ENCODE data around the gene ANKMY2.

The ANKMY2 gene

DNA sequence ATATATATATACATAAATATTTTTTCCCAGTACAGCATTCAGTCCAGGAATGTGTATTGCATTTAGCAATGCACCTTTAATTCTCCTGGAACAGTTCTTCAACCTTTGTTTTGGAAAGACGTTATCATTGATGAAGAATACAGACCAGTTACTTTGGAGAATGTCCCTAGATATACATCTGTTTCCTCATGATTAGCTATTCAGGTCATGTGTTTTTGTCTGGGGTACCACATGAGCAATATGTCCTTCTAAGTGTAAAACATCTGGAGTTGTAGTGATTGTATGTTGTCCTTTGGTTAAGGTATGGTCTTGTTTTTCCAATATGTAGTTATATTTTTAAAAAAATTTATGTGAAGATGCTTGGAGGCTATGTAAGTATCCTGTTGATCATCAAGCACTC, 10.6 kb upstream of the ANKMY2 start:
- Histone ChIP-seq H3K36me3 (ENCODE audit: control insufficient read depth in 1 of 2, insufficient read depth in 2 of 2, low read length in 2 of 2) (no peaks in the 10 kb centered on the region), H3K4me3 (ENCODE audit: low read depth in 1 of 2, low read length in 2 of 2) (no peak overlapping the region), H3K4me1 (ENCODE audit: control insufficient read depth in 1 of 2, insufficient read depth in 2 of 2, low read length in 2 of 2) (peaks cover 0 to 5% of the 10 kb centered on the region in 2 donors), H3K27ac (ENCODE audit: low read length) (no peak overlapping the region), H3K27me3 (ENCODE audit: low read depth, low read length) (no peaks in the 10 kb centered on the region), H3K9me3 (ENCODE audit: control insufficient read depth in 1 of 2, low read length in 2 of 2) (no peaks in the 10 kb centered on the region)

DNA sequence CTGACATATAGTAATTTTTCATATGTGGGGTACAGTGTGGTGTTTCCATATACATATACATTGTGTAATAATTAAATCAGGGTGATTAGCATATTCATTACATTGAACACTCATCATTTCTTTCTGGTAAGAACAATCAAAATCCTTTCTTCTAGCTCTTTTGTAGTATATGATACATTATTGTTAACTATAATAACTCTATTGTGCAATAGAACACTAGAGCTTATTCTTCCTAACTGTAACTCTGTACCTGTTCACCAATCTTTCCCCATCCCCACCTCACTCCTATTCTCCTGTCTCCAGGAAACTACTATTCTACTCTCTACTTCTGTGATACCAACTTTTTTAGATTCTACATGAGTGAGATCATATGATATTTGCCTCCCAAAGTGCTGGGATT, 9.8 kb upstream of the ANKMY2 start:
- no peaks in the 10 kb centered on the region for H3K36me3 ChIP-seq (ENCODE audit: control insufficient read depth in 1 of 2, insufficient read depth in 2 of 2, low read length in 2 of 2)
- no peaks in the 10 kb centered on the region for H3K27me3 ChIP-seq (ENCODE audit: low read depth, low read length)
- no peaks in the 10 kb centered on the region for H3K9me3 ChIP-seq (ENCODE audit: control insufficient read depth in 1 of 2, low read length in 2 of 2)
- peaks cover 0 to 3% of the 10 kb centered on the region in 2 donors for H3K4me1 ChIP-seq (ENCODE audit: control insufficient read depth in 1 of 2, insufficient read depth in 2 of 2, low read length in 2 of 2)
- H3K4me3 ChIP-seq (ENCODE audit: low read depth in 1 of 2, low read length in 2 of 2), result no peak overlapping the region
- H3K27ac ChIP-seq (ENCODE audit: low read length), result no peak overlapping the region

DNA sequence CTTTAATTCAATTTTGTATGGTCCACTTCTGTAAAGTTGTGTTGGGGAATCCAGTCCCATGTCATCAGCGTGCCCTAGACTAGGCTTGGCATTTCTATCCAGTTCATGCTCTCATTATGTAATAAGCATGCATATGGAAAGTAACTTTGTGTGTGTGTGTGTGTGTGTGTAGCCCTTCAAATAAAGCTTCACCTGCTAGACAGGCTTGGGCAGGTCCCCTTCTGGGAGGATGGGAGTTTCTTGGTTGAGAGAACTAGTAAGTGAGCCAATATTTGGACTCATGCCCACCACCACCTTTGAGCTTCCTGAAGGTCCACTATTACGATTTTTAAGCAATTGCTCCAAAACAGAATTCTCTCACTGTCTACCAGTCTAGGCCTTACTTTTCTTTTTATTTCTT, 7.3 kb upstream of the ANKMY2 start:
- Histone ChIP-seq H3K4me1 (ENCODE audit: control insufficient read depth in 1 of 2, insufficient read depth in 2 of 2, low read length in 2 of 2) (peaks cover 6 to 11% of the 10 kb centered on the region in 2 donors), H3K27ac (ENCODE audit: low read length) (no peak overlapping the region), H3K36me3 (ENCODE audit: control insufficient read depth in 1 of 2, insufficient read depth in 2 of 2, low read length in 2 of 2) (no peaks in the 10 kb centered on the region), H3K4me3 (ENCODE audit: low read depth in 1 of 2, low read length in 2 of 2) (no peak overlapping the region), H3K9me3 (ENCODE audit: control insufficient read depth in 1 of 2, low read length in 2 of 2) (no peaks in the 10 kb centered on the region), H3K27me3 (ENCODE audit: low read depth, low read length) (no peaks in the 10 kb centered on the region)

DNA sequence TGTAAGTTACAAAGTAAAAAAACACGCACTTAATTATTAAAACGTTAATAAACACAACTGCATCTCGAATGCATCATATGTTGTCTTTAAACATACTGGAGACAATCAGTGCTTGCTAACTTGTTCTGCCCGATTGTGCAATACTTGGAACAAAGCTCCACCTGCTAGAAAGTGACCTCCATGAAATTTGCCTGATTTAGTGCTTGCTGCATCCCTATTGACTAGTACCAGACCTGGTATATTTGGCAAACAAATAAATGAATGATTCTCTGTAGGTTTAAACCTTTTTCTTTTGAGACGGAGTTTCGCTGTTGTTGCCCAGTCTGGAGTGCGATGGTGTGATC, 6.7 kb upstream of the ANKMY2 start:
- Histone ChIP-seq H3K27me3 (ENCODE audit: low read depth, low read length) (no peaks in the 10 kb centered on the region), H3K9me3 (ENCODE audit: control insufficient read depth in 1 of 2, low read length in 2 of 2) (no peaks in the 10 kb centered on the region), H3K4me3 (ENCODE audit: low read depth in 1 of 2, low read length in 2 of 2) (no peak overlapping the region), H3K4me1 (ENCODE audit: control insufficient read depth in 1 of 2, insufficient read depth in 2 of 2, low read length in 2 of 2) (peaks cover 13 to 16% of the 10 kb centered on the region in 2 donors), H3K27ac (ENCODE audit: low read length) (no peak overlapping the region), H3K36me3 (ENCODE audit: control insufficient read depth in 1 of 2, insufficient read depth in 2 of 2, low read length in 2 of 2) (no peaks in the 10 kb centered on the region)

DNA sequence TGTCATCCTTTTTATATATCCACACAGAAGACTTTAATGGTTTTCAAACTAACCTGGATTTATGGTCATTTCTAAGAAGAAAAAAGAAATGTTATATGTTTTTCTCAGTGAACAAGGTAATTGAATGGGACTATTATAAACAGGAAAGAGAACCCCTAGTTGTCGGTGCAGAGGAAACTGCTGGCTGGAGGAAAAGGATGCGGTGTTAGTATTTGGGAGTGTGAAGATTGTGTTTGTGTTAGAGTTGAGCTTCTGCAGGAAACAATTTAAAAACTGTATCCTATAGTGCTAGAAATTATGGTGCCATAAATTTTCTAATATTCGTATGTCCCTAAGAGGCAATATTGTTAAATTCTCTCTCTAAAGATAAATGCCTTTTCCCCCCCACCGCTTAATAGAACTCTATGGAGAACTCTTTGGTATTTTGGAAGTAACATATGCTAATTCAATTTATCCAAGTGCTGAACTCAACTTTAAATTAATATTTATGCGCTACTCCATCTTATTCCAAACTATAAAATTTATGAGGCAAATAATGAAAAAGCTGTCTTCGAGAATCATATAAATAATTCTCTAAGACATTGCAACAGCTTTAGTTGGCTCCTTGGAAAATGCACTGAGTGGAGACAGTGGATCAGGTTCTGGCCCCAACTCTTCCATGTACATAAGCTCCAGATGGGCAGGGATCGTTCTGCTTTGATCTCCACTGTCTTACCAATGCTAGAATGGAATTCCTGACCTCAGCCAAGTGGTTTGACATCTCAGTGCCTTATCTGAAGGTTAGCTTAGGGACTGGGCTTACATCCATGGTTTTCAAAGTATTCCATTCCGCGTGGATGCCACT, 6.1 kb upstream of the ANKMY2 start:
- H3K27ac ChIP-seq (ENCODE audit: low read length), result no peak overlapping the region
- H3K4me1 ChIP-seq (ENCODE audit: control insufficient read depth in 1 of 2, insufficient read depth in 2 of 2, low read length in 2 of 2), result peaks cover 16 to 20% of the 10 kb centered on the region in 2 donors
- no peaks in the 10 kb centered on the region for H3K27me3 ChIP-seq (ENCODE audit: low read depth, low read length)

DNA sequence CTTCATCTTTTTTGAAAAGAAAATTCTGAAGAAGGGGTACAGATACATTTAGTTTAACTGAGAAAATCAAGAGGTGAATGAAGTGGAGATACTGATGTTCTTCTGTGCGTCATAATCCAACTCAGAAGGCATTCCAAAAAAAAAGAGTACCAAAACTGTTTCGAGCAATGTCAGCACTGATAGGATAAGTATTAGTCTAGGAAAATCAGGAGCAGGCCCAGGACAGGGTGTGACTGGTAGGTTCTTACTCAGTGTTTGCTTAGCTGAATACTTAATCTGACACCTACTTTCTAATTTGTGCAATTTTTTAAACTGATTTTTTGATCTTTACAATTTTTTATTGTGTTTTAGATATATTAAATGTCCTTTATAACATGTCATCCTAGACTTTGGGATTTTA, 4.7 kb upstream of the ANKMY2 start:
- Histone ChIP-seq H3K4me3 (ENCODE audit: low read depth in 1 of 2, low read length in 2 of 2) (no peak overlapping the region), H3K27ac (ENCODE audit: low read length) (no peak overlapping the region), H3K4me1 (ENCODE audit: control insufficient read depth in 1 of 2, insufficient read depth in 2 of 2, low read length in 2 of 2) (peaks cover 16 to 20% of the 10 kb centered on the region in 2 donors), H3K27me3 (ENCODE audit: low read depth, low read length) (no peaks in the 10 kb centered on the region), H3K36me3 (ENCODE audit: control insufficient read depth in 1 of 2, insufficient read depth in 2 of 2, low read length in 2 of 2) (peaks cover 0 to 2% of the 10 kb centered on the region in 2 donors), H3K9me3 (ENCODE audit: control insufficient read depth in 1 of 2, low read length in 2 of 2) (no peaks in the 10 kb centered on the region)

More for the DNA sequence above, 6.1 kb upstream of the ANKMY2 start:
- Histone ChIP-seq H3K4me3 (ENCODE audit: low read depth in 1 of 2, low read length in 2 of 2) (no peak overlapping the region), H3K36me3 (ENCODE audit: control insufficient read depth in 1 of 2, insufficient read depth in 2 of 2, low read length in 2 of 2) (no peaks in the 10 kb centered on the region), H3K9me3 (ENCODE audit: control insufficient read depth in 1 of 2, low read length in 2 of 2) (no peaks in the 10 kb centered on the region)

DNA sequence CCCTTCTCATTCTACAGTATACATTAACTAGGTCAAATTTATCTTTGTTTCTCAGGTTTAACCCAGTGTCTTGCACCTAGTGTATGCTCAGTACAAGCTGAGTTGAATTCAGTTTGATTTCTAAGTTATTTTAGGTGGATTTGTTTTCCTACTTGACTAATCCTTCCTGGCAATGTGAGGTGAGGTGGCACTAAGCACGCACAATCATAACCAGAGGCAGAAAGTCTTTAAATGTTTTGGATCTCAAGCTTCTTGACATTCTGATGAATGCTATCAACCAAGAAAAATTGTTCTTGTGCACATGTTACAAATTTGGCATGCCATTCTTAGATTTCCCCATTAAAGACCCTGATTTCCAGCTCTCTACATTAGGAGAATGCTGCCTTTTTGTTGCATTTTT, 3.6 kb upstream of the ANKMY2 start:
- H3K27ac ChIP-seq (ENCODE audit: low read length), result no peak overlapping the region
- H3K4me1 ChIP-seq (ENCODE audit: control insufficient read depth in 1 of 2, insufficient read depth in 2 of 2, low read length in 2 of 2), result peaks cover 16 to 24% of the 10 kb centered on the region in 2 donors
- H3K36me3 ChIP-seq (ENCODE audit: control insufficient read depth in 1 of 2, insufficient read depth in 2 of 2, low read length in 2 of 2), result peaks cover 0 to 3% of the 10 kb centered on the region in 2 donors
- no peak overlapping the region for H3K4me3 ChIP-seq (ENCODE audit: low read depth in 1 of 2, low read length in 2 of 2)
- H3K27me3 ChIP-seq (ENCODE audit: low read depth, low read length), result no peaks in the 10 kb centered on the region
- H3K9me3 ChIP-seq (ENCODE audit: control insufficient read depth in 1 of 2, low read length in 2 of 2), result no peaks in the 10 kb centered on the region

DNA sequence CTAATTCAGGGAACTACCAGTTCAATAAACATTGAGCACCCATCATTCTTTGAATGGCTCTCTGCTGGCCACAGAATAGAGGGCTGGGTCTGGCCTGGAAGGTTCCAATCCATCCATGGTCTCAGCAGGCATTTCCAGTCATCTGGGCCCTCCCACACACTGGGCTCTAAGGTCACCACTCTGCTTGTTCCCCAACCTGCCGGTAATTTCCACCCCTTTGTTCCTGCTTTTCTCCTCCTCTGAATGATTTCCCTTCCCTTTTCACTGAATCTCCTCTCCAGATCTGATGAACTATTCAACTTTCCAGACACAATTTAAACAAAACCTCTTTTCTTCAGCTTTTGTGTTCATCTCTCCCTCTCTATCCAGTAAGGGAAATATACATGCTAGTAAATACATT, 3.0 kb upstream of the ANKMY2 start:
- H3K4me1 ChIP-seq (ENCODE audit: control insufficient read depth in 1 of 2, insufficient read depth in 2 of 2, low read length in 2 of 2), result peaks cover 16 to 31% of the 10 kb centered on the region in 2 donors
- no peak overlapping the region for H3K27ac ChIP-seq (ENCODE audit: low read length)
- peaks cover 0 to 3% of the 10 kb centered on the region in 2 donors for H3K36me3 ChIP-seq (ENCODE audit: control insufficient read depth in 1 of 2, insufficient read depth in 2 of 2, low read length in 2 of 2)
- H3K27me3 ChIP-seq (ENCODE audit: low read depth, low read length), result no peaks in the 10 kb centered on the region
- no peak overlapping the region for H3K4me3 ChIP-seq (ENCODE audit: low read depth in 1 of 2, low read length in 2 of 2)
- no peaks in the 10 kb centered on the region for H3K9me3 ChIP-seq (ENCODE audit: control insufficient read depth in 1 of 2, low read length in 2 of 2)

DNA sequence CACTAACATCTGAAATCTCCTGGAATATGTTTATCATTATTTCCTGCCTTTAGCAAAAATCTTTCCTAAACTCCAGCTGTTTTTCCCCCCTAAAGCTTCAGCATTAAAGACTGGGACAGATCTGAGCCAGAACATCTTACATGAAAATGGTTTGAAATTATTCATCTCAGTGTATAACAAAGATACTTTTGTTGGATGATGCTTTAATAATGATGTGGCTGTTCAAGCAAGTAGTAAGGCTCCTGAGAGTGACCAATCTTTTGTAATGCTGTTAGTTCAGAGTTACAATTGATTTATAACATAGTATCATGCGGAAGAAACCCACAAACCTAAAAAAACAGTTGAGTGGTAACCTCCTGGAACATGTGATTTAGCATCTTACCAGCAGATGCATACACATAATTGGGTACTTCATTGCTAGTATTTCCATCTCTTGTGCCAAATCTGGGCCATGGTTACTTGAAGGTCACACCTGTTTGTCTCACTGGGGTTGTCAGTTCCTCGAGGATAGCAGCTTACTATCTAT, 1.9 kb upstream of the ANKMY2 start:
- H3K27ac ChIP-seq (ENCODE audit: low read length), result peak overlapping the region; percentile 78
- H3K9me3 ChIP-seq (ENCODE audit: control insufficient read depth in 1 of 2, low read length in 2 of 2), result no peaks in the 10 kb centered on the region
- peaks cover 16 to 34% of the 10 kb centered on the region in 2 donors for H3K4me1 ChIP-seq (ENCODE audit: control insufficient read depth in 1 of 2, insufficient read depth in 2 of 2, low read length in 2 of 2)
- no peaks in the 10 kb centered on the region for H3K27me3 ChIP-seq (ENCODE audit: low read depth, low read length)
- peak overlapping the region; percentile 93 to 99 for H3K4me3 ChIP-seq (ENCODE audit: low read depth in 1 of 2, low read length in 2 of 2)
- H3K36me3 ChIP-seq (ENCODE audit: control insufficient read depth in 1 of 2, insufficient read depth in 2 of 2, low read length in 2 of 2), result peaks cover 0 to 3% of the 10 kb centered on the region in 2 donors

DNA sequence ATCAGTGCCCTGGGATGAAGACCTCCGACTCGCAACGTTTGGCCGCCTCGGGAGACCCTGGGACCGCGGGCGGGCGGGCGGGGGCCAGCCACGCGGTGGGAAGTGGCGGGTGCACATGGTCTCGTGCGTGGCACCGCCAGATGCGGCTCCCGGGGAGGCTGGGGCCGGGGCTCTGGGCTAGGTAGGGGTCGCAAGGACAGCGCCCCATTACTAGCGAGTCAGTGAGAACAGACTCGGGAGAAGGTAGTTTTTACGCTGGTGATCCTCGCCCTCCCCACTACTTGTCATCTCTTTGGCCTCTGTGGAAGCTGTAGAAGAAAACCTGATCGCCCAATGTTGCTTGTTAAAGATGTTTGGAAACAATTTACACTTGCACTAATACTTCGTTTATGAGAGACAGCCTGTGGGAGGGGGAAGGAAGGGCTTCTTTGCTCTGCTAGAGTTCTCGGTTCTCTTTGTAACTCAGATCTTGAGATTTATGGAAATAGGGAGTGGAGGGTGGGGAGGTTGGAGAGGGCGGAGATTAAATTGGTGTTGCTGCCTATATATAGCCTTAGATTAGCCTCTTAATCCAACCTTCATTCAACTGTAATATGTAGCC, 1.0 kb upstream of the ANKMY2 start:
- Histone ChIP-seq H3K4me3 (ENCODE audit: low read depth in 1 of 2, low read length in 2 of 2) (peak overlapping the region; percentile 93 to 99), H3K27ac (ENCODE audit: low read length) (peak overlapping the region; percentile 78), H3K27me3 (ENCODE audit: low read depth, low read length) (no peaks in the 10 kb centered on the region), H3K9me3 (ENCODE audit: control insufficient read depth in 1 of 2, low read length in 2 of 2) (no peaks in the 10 kb centered on the region), H3K4me1 (ENCODE audit: control insufficient read depth in 1 of 2, insufficient read depth in 2 of 2, low read length in 2 of 2) (peaks cover 16 to 34% of the 10 kb centered on the region in 2 donors), H3K36me3 (ENCODE audit: control insufficient read depth in 1 of 2, insufficient read depth in 2 of 2, low read length in 2 of 2) (peaks cover 0 to 3% of the 10 kb centered on the region in 2 donors)

DNA sequence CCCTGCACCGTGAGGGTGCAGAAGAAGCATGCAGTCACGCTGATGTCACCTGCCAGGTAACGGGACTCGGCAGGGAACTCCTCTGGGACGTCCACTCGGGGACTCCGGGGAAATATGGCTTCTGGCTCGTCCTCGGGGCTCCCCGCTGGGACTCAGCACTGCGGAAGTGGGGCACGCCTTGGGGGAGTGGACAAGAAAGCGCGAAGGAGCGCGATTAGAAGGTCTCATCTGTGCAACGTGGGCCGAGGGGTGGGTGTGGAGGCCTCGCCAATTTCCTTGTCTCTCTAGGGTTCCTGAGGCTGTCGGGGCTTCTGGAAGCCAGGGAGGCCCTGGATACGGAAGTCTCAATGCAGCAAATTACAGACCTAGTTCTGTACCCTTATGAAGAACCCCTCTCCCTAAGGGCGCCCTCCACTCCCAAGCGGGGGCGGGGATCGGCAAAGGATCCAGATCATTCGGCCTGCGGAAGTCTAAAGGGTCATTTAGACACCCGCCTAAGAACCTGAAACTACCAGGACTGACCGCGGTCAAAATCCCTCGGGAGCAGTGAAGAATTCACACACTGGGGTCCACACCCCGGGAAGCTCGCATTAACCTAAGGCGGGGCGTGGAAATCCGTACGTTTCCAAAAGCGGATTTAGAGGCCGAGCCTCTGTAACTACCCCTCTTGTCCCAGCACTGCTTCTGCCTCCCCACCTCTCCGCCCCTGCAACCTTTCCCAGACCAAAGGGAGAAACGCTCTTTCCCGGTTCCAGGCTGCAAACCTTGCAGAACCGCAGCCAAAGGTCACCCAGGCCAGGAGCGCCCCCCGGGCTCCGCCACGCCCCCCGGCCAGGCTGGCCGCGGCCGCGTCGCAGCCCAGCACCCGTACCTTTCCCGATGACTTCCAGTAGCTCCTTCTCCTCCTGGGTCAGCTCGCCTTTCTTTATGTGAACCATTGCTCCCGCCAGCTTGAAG, 640 bp downstream of the ANKMY2 start:
- peak overlapping the region; percentile 88 for H3K27ac ChIP-seq (ENCODE audit: low read length)
- H3K27me3 ChIP-seq (ENCODE audit: low read depth, low read length), result no peaks in the 10 kb centered on the region
- H3K4me1 ChIP-seq (ENCODE audit: control insufficient read depth in 1 of 2, insufficient read depth in 2 of 2, low read length in 2 of 2), result peaks cover 16 to 34% of the 10 kb centered on the region in 2 donors
- H3K36me3 ChIP-seq (ENCODE audit: control insufficient read depth in 1 of 2, insufficient read depth in 2 of 2, low read length in 2 of 2), result peaks cover 0 to 3% of the 10 kb centered on the region in 2 donors
- peak overlapping the region; percentile 93 to 99 for H3K4me3 ChIP-seq (ENCODE audit: low read depth in 1 of 2, low read length in 2 of 2)
- no peaks in the 10 kb centered on the region for H3K9me3 ChIP-seq (ENCODE audit: control insufficient read depth in 1 of 2, low read length in 2 of 2)
